WERI-Rb-1 (cell line): Measurements from ENCODE around the gene CCDC85B.

Experiments
- DNase-seq: peaks from one replicate; pipeline ENCODE4 v3.0.0-alpha.2; 2020
- H3K27ac ChIP-seq: fragments of 250-450 bp; sonication (Bioruptor Pico); 2 replicates; pipeline ENCODE4 v1.5.1; 2020; ENCODE audit warnings: mild to moderate bottlenecking, moderate library complexity
- H3K27me3 ChIP-seq: fragments of 250-450 bp; sonication (Bioruptor Pico); 2 replicates; pipeline ENCODE4 v1.5.1; 2021; ENCODE audit warnings: mild to moderate bottlenecking, low read depth, moderate library complexity; ENCODE audit not compliant: insufficient read depth, severe bottlenecking
- H3K36me3 ChIP-seq: fragments of 250-450 bp; sonication (Bioruptor Pico); 2 replicates; pipeline ENCODE4 v1.5.1; 2020; ENCODE audit warnings: mild to moderate bottlenecking, moderate library complexity
- H3K4me3 ChIP-seq: 2 replicates; pipeline ENCODE4 v1.5.1; 2011; ENCODE audit warnings: low read depth, mild to moderate bottlenecking, control low read depth, low read length
- H3K9me3 ChIP-seq: fragments of 250-450 bp; sonication (Bioruptor Pico); 2 replicates; pipeline ENCODE4 v1.5.1; 2021; ENCODE audit warnings: mild to moderate bottlenecking, moderate library complexity; ENCODE audit not compliant: severe bottlenecking
- TF ChIP-seq, protein P1 (sequence below): IDR thresholded peaks from 2 replicates; pipeline ENCODE4 v1.5.1; 2011; ENCODE audit warnings: low read depth, mild to moderate bottlenecking, control low read depth, inconsistent platforms, low read length

CCDC85B gene

GRCh38 chr11:65870706-65871681 lies 19.5 kb upstream of the CCDC85B start:
- TF ChIP-seq, protein P1, sequence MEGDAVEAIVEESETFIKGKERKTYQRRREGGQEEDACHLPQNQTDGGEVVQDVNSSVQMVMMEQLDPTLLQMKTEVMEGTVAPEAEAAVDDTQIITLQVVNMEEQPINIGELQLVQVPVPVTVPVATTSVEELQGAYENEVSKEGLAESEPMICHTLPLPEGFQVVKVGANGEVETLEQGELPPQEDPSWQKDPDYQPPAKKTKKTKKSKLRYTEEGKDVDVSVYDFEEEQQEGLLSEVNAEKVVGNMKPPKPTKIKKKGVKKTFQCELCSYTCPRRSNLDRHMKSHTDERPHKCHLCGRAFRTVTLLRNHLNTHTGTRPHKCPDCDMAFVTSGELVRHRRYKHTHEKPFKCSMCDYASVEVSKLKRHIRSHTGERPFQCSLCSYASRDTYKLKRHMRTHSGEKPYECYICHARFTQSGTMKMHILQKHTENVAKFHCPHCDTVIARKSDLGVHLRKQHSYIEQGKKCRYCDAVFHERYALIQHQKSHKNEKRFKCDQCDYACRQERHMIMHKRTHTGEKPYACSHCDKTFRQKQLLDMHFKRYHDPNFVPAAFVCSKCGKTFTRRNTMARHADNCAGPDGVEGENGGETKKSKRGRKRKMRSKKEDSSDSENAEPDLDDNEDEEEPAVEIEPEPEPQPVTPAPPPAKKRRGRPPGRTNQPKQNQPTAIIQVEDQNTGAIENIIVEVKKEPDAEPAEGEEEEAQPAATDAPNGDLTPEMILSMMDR: no peak
- Histone ChIP-seq H3K27ac (no peak overlapping the region), H3K27me3 (no peaks in the 10 kb centered on the region), H3K4me3 (no peak overlapping the region), H3K36me3 (peaks cover 21% of the 10 kb centered on the region), H3K9me3 (no peaks in the 10 kb centered on the region)
- DNase-seq: no peak

- TF ChIP-seq, protein P1: peak; percentile 27; the same call in 1 of the 2 replicates
- no peaks in the 10 kb centered on the region for H3K9me3 ChIP-seq
- peaks cover 11% of the 10 kb centered on the region for H3K36me3 ChIP-seq
- peak overlapping the region; percentile 74 for H3K4me3 ChIP-seq
- peak overlapping the region; percentile 52 for H3K27ac ChIP-seq
- H3K27me3 ChIP-seq: no peaks in the 10 kb centered on the region
- peak; percentile 55 for DNase-seq
Measured at GRCh38 chr11:65871811-65872548, 18.5 kb upstream of the CCDC85B start.

- no peaks in the 10 kb centered on the region for H3K27me3 ChIP-seq
- H3K4me3 ChIP-seq: peak within 1 kb of the TSS; percentile 74
- no peak for DNase-seq
- H3K36me3 ChIP-seq: peaks cover 5% of the 10 kb centered on the region
- H3K9me3 ChIP-seq: no peaks in the 10 kb centered on the region
- TF ChIP-seq, protein P1: no peak
- H3K27ac ChIP-seq: peak within 1 kb of the TSS; percentile 54
Measured at GRCh38 chr11:65872586-65873317, 17.7 kb upstream of the CCDC85B start, which contains the start of gene EFEMP2. Gene EFEMP2 (minus strand): TSS chr11:65872800. CDS start chr11:65872354, 446 bp downstream.

DNA sequence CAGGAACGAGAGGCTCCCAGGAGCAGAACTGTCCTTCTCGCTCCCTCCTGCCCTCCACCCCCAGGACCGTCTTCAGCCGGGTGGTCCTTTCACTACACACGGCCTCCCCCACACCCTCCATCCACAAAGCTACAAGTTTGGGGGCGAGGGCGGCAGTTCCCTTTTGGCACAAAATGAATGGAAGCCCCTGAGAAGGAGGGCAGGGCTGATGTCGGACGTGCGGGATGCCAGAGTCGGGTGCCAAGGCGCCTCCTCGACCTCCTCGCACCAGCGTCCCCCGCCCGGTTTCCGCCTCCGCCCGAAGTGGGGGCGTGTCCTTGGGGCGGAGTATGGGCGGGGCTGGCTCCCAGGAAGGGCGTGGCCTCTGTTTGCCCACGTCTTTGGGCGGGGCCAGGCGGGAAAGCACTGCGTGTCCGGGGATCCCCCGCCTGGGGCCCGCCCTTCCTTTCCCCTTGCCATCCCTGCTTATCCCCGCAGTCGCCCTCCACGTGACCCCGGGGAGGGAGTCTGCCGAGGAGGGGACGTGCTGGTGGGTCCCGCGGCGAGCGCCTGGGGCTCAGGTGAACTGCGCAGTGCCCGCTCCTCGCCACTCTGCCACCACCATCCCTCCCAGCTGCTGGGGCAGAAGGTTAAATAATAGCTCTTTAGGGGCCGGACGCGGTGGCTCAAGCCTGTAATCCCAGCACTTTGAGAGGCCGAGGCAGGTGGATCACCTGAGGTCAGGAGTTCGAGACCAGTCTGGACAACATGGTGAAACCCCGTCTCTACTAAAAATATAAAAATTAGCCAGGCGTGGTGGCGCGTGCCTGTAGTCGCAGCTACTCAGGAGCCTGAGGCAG lies 16.9 kb upstream of the CCDC85B start:
- H3K9me3 ChIP-seq: no peaks in the 10 kb centered on the region
- DNase-seq: peak; percentile 95
- TF ChIP-seq, protein P1: no peak
- H3K4me3 ChIP-seq: peak overlapping the region; percentile 74
- no peaks in the 10 kb centered on the region for H3K27me3 ChIP-seq
- H3K27ac ChIP-seq: peak overlapping the region; percentile 54
- H3K36me3 ChIP-seq: no peaks in the 10 kb centered on the region

DNA sequence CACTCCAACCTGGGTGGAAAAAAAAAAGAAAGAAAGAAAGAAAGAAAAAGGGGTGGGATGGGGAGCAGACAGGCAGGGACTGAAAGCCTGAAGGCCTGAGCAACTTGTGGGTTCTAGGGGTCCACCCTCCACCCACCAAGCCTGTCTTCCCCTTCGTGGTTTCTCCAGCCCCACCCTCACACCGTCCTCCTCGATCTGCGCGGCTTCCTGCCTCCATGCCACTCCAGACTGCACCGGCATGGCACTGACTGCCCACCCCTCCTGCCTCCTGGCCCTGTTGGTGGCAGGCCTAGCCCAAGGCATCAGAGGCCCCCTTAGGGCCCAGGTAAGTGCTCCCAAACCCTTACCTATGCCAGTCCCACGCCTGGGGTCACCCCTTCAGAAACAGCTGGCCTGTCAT lies 10.9 kb upstream of the CCDC85B start, which contains the start of gene CTSW:
TSS of gene CTSW (plus strand) at position 221 of the 400 bp plus-strand sequence. CDS start at position 239, 18 bp downstream.
- H3K27me3 ChIP-seq: no peaks in the 10 kb centered on the region
- H3K9me3 ChIP-seq: no peaks in the 10 kb centered on the region
- H3K4me3 ChIP-seq: no peak within 1 kb of the TSS
- H3K27ac ChIP-seq: no peak within 1 kb of the TSS
- DNase-seq: no peak
- TF ChIP-seq, protein P1: no peak
- H3K36me3 ChIP-seq: peaks cover 26% of the 10 kb centered on the region
